Esophagus squamous epithelium (tissue), 5 donors: ENCODE measurements around the gene GIPC2. TPM values are rescaled to one million over a fixed set of nuclear protein-coding genes. Genes with fewer than 3 reads are reported as not detected.
A peak's percentile ranks its signal among the peaks of the same experiment; 100 is the strongest.

Source experiments
- DNase-seq: peaks from one replicate; lab custom pipeline; 2025; lab: John Stamatoyannopoulos, UW
- H3K27ac ChIP-seq, 4 donors: fragments of 200-600 bp; sonication (generic); one replicate each; pipeline ENCODE4 v1.5.1; 2016 to 2019; ENCODE audit warnings: mild to moderate bottlenecking in 1 of 4
- H3K27me3 ChIP-seq, 4 donors: fragments of 200-600 bp; sonication (generic); 1 replicate in 3 of 4; 2 replicates in 1 of 4; pipeline versions ENCODE4 v1.5.1 to v1.6.0; 2017 to 2021; ENCODE audit warnings: antibody characterized with exemption in 1 of 4
- H3K36me3 ChIP-seq, 3 donors: fragments of 200-600 bp; sonication (generic); one replicate each; pipeline ENCODE4 v1.5.1; 2016 to 2019
- H3K4me1 ChIP-seq, 3 donors: fragments of 200-600 bp; sonication (generic); one replicate each; pipeline ENCODE4 v1.5.1; 2017 to 2019
- H3K4me3 ChIP-seq, 4 donors: fragments of 200-600 bp; sonication (generic); 1 replicate in 3 of 4; 2 replicates in 1 of 4; pipeline ENCODE4 v1.5.1; 2016 to 2019; ENCODE audit warnings: mild to moderate bottlenecking in 2 of 4, moderate library complexity in 1 of 4
- H3K9me3 ChIP-seq, 3 donors: fragments of 200-600 bp; sonication (generic); one replicate each; pipeline ENCODE4 v1.5.1; 2016 to 2019
- POLR2A ChIP-seq, 4 donors: fragments of 450-650 bp; IDR thresholded peaks; one replicate each; pipeline ENCODE4 v1.6.1; 2017; ENCODE audit warnings: antibody characterized with exemption in 4 of 4, mild to moderate bottlenecking in 4 of 4, moderate library complexity in 3 of 4
- WGBS, 2 donors: methylation state at CpG; one replicate each; pipeline ENCODE4 v1.1.5; 2018; 5-methylcytosine and 5-hydroxymethylcytosine counted together
- intact Hi-C: fragments of 100-400 bp; cut with DNase I; formaldehyde crosslinking; loops from one replicate; pipeline ENCODE4 v1.15.0; 2022
- total RNA-seq, 4 donors: library from RNA; depleted of rRNA; stranded (reverse); fragments of >200 nt; gene quantifications; one replicate each; pipeline ENCODE4 v1.1.0, GENCODE V29; 2016
- TF ChIP-seq, protein P1 (sequence below), 6 experiments: fragments of 450-650 bp in 4 of 6; fragments of 200-600 bp in 2 of 6; sonication (generic) in 2 of 6; IDR thresholded peaks; one replicate each; pipeline ENCODE4 v1.5.1; 2016 to 2019; ENCODE audit warnings: antibody characterized with exemption in 6 of 6, mild to moderate bottlenecking in 4 of 6, moderate library complexity in 4 of 6
- donor health status: DM: yes; HTN: yes; CAD: no.

Gene GIPC2
- total RNA-seq, 4 donors from 2014 or later, result 2.8 to 4.2 (median 3.7) TPM

DNA sequence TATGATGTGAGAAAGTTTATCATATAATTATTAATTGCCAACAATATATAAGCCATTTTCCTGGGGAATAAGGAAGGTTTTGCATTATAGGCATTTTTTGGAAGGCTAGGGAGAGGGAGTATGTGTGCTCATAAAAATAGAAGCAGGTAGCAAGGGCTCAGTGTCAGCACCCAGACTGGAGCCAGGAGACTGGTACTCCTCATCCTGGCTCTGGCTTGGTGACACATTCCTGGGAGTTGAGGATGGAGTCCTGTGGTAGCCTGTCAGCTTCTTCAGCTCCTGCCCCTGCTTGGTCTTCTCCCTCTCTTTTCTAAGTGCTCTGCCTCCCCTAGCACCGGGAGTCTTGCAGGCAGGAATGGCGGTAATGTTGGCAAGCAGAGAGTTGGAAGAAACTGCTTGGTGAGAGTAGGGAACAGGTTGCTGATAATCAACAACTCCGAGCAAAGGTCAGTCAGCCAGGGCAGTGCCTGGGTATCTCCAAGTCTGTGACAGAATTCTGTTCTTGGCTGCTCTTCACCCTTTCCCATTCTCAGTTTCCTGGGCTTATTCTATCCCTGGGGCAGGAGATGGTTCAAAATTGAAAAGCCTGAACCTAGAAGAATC lies 23.0 kb downstream of the GIPC2 start:
- Histone ChIP-seq H3K27ac (no peak overlapping the region), H3K27me3 (no peaks in the 10 kb centered on the region), H3K4me1 (peaks cover 0 to 27% (median 8%) of the 10 kb centered on the region in 3 donors), H3K4me3 (no peak overlapping the region), H3K9me3 (no peaks in the 10 kb centered on the region), H3K36me3 (no peaks in the 10 kb centered on the region)
- TF ChIP-seq, protein P1, sequence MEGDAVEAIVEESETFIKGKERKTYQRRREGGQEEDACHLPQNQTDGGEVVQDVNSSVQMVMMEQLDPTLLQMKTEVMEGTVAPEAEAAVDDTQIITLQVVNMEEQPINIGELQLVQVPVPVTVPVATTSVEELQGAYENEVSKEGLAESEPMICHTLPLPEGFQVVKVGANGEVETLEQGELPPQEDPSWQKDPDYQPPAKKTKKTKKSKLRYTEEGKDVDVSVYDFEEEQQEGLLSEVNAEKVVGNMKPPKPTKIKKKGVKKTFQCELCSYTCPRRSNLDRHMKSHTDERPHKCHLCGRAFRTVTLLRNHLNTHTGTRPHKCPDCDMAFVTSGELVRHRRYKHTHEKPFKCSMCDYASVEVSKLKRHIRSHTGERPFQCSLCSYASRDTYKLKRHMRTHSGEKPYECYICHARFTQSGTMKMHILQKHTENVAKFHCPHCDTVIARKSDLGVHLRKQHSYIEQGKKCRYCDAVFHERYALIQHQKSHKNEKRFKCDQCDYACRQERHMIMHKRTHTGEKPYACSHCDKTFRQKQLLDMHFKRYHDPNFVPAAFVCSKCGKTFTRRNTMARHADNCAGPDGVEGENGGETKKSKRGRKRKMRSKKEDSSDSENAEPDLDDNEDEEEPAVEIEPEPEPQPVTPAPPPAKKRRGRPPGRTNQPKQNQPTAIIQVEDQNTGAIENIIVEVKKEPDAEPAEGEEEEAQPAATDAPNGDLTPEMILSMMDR (IDR thresholded peaks at IDR 0.05), result no peak
- no peak for TF ChIP-seq POLR2A (IDR thresholded peaks at IDR 0.05)
- no peak for DNase-seq
- WGBS, 2 donors, result 63 to 71% methylated on average over 1 to 3 of the region's 3 CpGs
- intact Hi-C loops, result no loop called here

DNA sequence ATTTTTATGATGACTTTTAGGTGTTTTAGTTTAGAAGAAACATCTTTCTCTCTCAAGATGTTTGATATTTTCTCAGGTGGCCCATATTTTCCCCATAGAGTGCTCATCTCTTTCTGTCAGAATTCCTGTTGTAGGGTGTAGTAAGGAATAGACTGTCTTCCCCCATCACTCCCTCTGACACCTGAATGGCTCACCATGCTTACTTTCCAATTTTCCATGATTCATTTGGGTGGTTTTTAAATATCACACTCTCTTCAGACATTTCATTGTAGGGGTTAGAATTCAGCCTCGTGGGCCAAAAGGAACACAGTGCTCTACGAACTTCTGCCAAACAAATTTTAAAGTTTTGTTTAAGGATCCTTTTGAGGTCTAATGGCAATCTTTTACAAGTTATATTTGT lies 24.0 kb downstream of the GIPC2 start:
- Histone ChIP-seq H3K27ac (peak overlapping the region in 2 of 4 donors; percentile 63 to 69), H3K4me3 (no peak overlapping the region), H3K36me3 (no peaks in the 10 kb centered on the region), H3K9me3 (no peaks in the 10 kb centered on the region), H3K27me3 (no peaks in the 10 kb centered on the region), H3K4me1 (peaks cover 0 to 27% (median 8%) of the 10 kb centered on the region in 3 donors)
- DNase-seq, result no peak
- TF ChIP-seq POLR2A (IDR thresholded peaks at IDR 0.05), result no peak
- TF ChIP-seq, protein P1 (IDR thresholded peaks at IDR 0.05), result no peak
- 43 to 44% methylated on average over 2 of the region's 2 CpGs for WGBS, 2 donors
- intact Hi-C loops, result no loop called here

DNA sequence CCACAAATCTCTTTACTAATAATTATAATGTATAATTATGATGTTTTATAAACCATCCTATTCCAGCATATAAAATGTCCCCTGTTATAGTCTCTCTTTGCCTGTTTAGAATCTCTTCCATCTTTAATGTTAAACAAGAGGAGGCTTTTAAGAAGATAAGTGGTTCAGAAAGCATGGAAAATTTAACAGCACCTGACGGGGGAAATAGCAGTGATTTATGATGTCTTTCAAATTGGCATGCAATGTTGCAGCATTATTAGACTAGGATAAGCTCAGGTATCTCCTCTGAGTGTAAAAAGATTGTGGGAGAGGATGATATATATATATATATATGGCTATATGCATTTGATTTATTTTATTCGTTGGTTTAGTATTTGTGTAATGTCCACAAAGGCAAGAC lies 24.4 kb downstream of the GIPC2 start:
- DNase-seq, result no peak
- no peaks in the 10 kb centered on the region for H3K9me3 ChIP-seq
- no peaks in the 10 kb centered on the region for H3K36me3 ChIP-seq
- TF ChIP-seq, protein P1 (IDR thresholded peaks at IDR 0.05), result no peak
- no peak for TF ChIP-seq POLR2A (IDR thresholded peaks at IDR 0.05)
- H3K4me1 ChIP-seq, result peaks cover 0 to 27% (median 8%) of the 10 kb centered on the region in 3 donors
- 32 to 44% methylated on average over 2 of the region's 2 CpGs for WGBS, 2 donors
- H3K27ac ChIP-seq, result peak overlapping the region in 2 of 4 donors; percentile 63 to 69
- intact Hi-C loops, result no loop called here
- H3K27me3 ChIP-seq, result no peaks in the 10 kb centered on the region
- no peak overlapping the region for H3K4me3 ChIP-seq

DNA sequence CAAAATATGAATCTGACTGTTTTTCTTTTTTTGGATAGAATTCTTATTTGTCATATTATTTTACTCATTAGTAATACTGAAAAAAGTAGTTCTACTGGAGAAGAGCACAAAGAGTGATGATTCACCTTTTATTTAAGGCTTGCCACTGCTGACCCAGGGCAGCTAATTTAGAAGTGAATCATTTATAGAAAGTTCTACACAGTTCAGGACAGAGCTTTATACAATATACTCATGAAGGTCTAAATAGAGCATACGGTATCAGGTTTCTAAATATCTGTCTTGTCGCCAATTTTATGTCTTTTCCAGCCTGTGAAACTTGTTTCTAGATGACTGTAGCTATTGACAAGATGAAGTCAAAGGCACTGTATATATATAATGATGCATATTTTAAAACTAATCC lies 25.0 kb downstream of the GIPC2 start:
- intact Hi-C loops, result no loop called here
- Histone ChIP-seq H3K27me3 (no peaks in the 10 kb centered on the region), H3K4me3 (no peak overlapping the region), H3K27ac (peak overlapping the region in 2 of 4 donors; percentile 63 to 69), H3K9me3 (no peaks in the 10 kb centered on the region), H3K4me1 (peaks cover 0 to 27% (median 8%) of the 10 kb centered on the region in 3 donors), H3K36me3 (no peaks in the 10 kb centered on the region)
- TF ChIP-seq, protein P1 (IDR thresholded peaks at IDR 0.05), result no peak
- no peak for TF ChIP-seq POLR2A (IDR thresholded peaks at IDR 0.05)
- WGBS, 2 donors, result 10 to 13% methylated on average over 2 of the region's 2 CpGs
- no peak for DNase-seq

DNA sequence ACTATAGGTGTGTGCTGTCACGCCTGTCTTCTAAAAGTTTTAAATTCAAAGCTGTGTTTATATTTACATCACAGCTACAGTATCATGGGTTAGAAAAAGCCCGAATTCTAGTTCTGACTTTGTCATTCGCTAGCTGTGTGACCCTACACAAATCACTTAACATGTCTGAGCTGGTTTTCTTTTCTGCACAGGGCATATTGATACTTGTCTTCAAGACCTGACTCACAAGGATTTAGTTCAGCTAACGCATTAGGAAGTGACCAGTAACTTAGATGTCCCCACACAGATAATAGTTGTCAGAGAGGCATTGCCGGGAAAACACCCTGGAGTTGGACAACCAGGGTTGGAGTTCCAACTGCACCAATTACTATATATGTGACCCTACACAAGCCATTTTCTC lies 25.9 kb downstream of the GIPC2 start:
- peak overlapping the region in 3 of 4 donors; percentile 4 to 69 (median 63) for H3K27ac ChIP-seq
- H3K9me3 ChIP-seq, result no peaks in the 10 kb centered on the region
- WGBS, 2 donors, result 35 to 45% methylated on average over 5 of the region's 5 CpGs
- TF ChIP-seq, protein P1 (IDR thresholded peaks at IDR 0.05), result no peak
- no peak for TF ChIP-seq POLR2A (IDR thresholded peaks at IDR 0.05)
- H3K27me3 ChIP-seq, result no peaks in the 10 kb centered on the region
- H3K36me3 ChIP-seq, result no peaks in the 10 kb centered on the region
- H3K4me1 ChIP-seq, result peaks cover 0 to 27% (median 9%) of the 10 kb centered on the region in 3 donors
- H3K4me3 ChIP-seq, result no peak overlapping the region
- no peak for DNase-seq
- intact Hi-C loops, result no loop called here
